Fibroblast of skin of abdomen (primary cell): Measurements from ENCODE around the gene FOXE3.
A peak's percentile ranks its signal among the peaks of the same experiment; 100 is the strongest.

ENCODE experiments used
- DNase-seq: peaks from one replicate; pipeline ENCODE4 v3.0.0-alpha.2; 2013

Gene FOXE3

GRCh38 chr1:47435506-47436303 lies 19.6 kb downstream of the FOXE3 start:
- no peak for DNase-seq

DNA sequence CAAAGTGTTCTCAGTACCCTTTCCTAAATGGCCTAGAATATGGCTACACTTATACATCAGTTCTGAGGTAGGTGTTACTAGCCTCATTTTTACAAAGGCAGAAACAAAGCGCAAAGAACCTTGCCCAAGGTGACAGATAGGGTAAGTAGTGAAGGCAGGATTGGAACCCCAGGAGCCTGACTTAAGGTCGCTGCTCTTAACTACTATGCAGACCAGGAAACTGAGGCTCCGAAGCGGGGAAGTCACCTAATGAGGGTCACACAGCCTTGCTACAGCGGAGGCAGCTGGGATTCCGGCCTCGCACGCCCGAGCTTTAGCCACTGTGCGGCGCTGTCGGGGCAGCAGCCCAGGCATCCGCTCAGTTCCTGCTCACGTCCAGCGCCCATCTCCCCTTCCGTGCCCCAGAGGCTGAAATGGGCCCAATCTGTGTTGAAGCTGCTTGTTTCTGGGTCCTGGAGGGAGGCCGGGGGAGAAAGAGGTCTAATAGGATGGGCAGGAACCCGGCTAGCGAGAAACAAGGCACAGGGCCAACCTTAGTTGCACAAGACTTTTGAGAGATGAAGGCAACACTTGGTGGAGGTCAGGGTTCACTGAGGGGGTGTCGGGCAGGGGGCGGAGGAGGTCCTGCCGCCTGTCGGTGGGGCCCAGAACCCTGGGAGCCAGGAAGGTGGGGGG lies 20.4 kb downstream of the FOXE3 start:
- DNase-seq = peak; percentile 47

- peak; percentile 10 for DNase-seq
Measured at GRCh38 chr1:47436979-47437446, 20.9 kb downstream of the FOXE3 start.

GRCh38 chr1:47437447-47438164 lies 21.5 kb downstream of the FOXE3 start, which contains the start of gene FOXD2:
Gene FOXD2, plus strand, starts transcription at chr1:47438044. Its CDS starts 92 bp downstream, at chr1:47438136.
- DNase-seq = peak; percentile 64

DNA sequence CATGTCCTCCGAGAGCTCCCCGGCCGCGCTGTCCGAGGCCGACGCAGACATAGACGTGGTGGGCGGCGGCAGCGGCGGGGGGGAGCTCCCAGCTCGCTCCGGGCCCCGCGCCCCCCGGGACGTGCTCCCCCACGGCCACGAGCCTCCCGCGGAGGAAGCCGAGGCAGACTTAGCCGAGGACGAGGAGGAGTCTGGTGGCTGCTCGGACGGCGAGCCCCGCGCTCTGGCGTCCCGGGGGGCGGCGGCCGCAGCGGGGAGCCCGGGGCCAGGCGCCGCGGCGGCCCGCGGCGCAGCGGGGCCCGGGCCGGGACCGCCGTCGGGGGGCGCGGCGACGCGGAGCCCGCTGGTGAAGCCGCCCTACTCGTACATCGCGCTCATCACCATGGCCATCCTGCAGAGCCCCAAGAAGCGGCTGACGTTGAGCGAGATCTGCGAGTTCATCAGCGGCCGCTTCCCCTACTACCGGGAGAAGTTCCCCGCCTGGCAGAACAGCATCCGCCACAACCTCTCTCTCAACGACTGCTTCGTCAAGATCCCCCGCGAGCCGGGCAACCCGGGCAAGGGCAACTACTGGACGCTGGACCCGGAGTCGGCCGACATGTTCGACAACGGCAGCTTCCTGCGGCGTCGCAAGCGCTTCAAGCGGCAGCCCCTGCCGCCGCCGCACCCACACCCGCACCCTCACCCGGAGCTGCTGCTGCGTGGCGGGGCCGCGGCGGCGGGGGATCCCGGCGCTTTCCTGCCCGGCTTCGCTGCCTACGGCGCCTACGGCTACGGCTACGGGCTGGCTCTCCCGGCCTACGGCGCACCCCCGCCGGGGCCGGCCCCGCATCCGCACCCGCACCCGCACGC lies 22.3 kb downstream of the FOXE3 start:
- no peak for DNase-seq

- no peak for DNase-seq
Measured at GRCh38 chr1:47439017-47439818, 23.1 kb downstream of the FOXE3 start.

DNA sequence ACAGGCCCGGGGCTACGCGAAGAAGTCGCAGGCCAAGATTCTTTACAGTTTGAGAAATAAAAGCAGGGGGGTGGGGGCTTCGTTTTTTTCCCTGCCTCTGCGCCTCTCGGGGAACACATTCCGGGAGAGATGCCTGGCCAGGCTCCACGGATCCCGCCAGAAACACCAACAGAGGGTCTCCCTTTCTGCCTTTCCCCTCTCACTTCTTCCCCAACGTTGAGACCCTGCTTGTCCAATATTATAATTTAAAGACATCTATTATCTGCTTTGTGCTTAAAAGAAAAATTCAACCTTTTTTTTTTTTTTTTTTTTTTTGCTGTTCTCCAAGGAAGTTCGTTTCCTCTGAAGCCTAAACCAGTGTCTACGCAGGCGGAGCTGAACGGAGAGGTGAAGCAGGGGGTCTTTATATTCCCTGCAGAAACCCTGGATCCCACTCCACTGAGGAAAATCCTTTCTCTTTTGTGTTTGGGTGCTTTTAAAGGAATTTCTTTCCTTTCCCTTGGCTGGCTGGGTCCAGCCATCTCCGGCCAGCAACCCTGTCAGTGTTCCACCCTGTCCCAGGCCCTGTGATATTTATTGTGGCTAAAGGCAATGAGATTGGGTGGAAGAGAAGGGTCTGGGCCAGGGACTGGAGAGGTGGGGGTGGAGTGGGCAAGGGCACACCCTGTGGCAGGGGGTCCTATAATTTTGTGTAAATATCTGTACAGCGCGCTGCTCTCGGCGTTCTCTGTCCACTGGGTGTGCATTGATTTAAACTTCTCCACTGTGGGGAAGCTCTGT lies 23.9 kb downstream of the FOXE3 start:
- no peak for DNase-seq

- no peak for DNase-seq
Measured at GRCh38 chr1:47440599-47441081, 24.6 kb downstream of the FOXE3 start.

DNA sequence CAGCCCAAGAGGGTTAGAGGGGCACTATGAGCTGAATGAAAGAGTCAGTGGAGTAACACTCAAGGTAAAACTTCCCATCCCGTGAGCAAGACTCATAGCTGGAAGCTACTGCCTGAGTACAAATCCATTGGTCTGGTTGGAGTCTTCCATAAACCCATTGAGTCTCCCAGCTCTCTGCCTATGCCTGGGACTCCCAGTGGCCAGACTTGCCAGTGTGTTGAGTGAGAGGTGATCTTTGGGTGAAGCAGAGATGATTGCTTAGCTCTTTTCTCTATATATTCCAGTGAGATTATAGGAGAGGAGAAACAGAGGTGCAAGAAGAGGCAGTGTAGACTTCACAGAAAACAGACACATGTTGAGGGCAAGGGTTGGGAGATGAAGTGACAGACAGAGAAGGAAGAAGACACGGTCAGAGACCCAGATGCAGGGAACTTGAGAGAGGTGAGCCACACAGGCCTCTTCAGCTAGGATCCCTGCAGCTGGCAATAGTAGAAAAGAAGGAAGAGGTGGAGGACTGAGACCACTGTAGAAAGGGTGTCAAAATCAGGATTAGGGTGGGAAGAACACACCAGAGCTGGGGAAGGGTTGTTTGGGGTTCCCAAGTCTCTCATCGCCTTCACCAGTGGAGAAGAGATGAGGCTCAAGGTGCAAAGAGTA lies 25.5 kb downstream of the FOXE3 start:
- DNase-seq = no peak

GRCh38 chr1:47442202-47442601 lies 26.1 kb downstream of the FOXE3 start:
- DNase-seq = no peak

DNA sequence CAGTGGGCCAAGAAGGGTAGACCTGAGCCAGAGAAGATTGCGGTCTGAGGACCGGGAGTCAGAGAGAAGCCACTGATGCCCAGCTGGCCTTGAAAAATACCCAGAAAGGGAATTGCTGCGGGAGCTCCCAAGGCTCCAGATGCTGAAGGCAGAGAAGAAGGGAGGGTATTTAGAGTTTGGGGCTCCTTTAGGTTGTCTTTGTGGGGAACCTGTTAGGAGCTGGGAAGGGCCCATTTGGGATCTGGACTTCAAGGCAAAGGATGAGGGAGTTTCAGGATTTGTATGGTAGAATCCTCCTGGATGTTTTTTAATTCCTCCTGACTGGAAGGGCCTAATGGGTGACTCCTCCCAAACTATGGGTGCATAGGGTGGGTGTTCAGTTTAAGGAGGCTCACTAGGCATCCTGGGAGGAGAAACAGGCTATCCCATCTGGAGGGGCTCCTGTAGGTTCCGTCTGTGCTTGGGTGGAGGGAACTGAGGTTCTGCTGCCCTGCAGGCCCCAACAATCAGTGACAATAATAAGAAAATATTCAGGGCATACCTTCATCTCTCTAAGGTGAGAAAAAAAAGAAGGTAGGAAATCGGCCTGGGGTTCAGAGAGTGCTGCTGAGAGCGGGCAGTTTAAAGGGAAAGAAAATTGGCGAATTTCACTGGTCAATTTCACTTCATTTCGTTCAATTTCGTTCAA lies 26.9 kb downstream of the FOXE3 start:
- no peak for DNase-seq

DNA sequence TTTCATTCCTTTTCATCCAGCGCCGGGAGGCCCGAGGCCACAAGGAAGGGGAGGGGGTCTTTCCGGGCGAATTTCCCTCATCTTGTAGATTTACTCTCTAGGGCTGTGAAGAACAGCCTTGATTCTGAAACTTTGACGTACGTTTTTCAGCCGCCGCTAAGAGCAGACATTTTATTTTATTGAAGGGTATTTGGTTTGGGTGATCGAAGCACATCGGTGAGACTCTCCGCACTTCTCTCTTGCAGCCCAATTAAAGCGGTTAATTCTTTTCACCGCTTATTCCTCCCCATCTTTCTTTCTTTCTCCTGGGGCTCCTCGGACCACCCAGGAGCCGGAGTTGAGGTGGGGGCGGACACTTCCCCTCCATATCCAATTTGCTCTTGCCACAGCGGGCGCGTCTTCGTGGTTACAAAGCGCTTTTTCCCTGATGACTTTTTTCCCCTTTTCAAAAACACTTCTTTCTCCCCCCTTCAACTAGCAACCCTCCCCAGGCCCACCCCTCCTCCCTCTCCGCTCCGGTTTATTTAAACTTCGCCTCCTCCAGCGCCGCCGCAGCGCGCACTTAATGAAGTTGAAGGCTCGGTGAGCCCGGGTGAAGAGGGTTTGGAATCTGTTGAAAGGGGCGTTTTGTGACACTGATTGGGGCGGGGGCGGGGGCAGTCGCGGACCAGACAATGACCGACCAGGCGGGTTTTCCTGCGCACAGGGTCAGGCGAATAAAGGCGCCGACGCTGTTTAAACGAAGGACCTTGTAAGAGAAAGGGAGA lies 27.6 kb downstream of the FOXE3 start:
- DNase-seq = no peak

DNA sequence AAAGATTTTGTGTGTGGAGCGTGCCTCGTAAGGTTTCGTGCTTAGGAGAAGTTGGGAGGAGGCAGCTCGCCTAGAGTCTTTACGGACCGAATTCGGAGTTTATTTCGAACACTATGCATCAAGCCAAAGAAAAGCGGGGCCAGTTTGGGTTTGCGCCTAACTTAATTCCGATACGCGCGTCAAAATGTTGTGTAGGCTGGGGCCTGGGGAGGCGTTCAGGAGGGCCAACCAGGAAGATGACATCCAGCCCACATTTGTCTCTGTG lies 28.1 kb downstream of the FOXE3 start:
- DNase-seq = no peak

DNA sequence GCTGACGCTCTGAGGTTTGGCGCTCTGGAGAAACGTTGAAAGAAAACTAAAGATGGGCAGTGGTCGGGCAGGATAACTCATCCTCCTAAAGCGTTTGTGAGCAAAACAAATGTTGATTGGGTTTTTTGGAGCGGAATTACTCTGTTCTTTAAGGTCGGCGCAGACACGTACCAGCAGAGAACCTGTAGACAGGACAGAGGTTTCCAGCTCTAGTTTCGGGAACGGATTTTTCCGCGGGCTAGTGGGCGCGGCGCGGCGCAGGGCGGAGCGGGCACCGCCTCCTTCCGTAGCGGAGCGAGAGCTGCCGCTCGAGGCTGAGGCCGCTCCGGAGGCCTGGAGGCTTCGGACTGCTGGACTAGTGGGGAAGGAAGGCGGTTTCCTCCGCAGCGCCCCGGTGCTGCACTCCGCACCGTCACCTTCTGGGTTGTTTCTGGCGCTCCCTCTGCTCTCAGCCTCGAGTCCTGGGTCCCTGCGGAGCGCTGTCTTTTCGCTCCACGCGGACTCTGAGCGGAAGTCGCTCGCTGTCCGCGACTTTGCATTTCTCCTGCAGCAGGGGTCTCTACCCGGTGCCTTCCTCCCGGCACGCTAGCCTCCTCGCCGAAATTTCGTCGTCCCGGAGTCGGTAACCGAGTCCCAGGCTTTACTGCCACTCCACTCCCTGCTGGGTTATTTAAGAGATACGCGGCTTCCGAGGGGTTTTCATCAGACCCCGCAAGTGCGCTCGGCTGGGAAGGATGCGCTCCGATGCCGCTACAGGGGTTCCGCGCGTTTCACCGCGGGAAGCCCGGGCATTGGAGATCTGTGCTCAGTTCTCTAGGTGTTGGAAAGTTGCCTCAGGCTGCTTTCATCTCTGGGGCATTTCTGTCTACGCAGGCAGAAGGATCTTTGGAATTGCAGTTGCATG lies 28.7 kb downstream of the FOXE3 start:
- no peak for DNase-seq

- DNase-seq = no peak
Measured at GRCh38 chr1:47445823-47446550, 29.9 kb downstream of the FOXE3 start.

GRCh38 chr1:47448462-47449222 lies 32.6 kb downstream of the FOXE3 start:
- DNase-seq = no peak
